GM23338 (cell line): ENCODE measurements around the gene BRI3BP. TPM values are rescaled to one million over a fixed set of nuclear protein-coding genes. Genes with fewer than 3 reads are reported as not detected.
A peak's percentile ranks its signal among the peaks of the same experiment; 100 is the strongest.

Experiments
- ATAC-seq: fragments of 200-7000 bp; cut with Tn5 transposase; 3 replicates; pipeline ENCODE4 v1.9.1; 2020
- DNase-seq: peaks from one replicate; pipeline ENCODE4 v3.0.0-alpha.2; 2015; ENCODE audit warnings: low spot score
- H2AFZ ChIP-seq: fragments of 200-600 bp; sonication (generic); 2 replicates; pipeline ENCODE4 v1.8.0; 2016; ENCODE audit warnings: antibody characterized with exemption, mild to moderate bottlenecking, moderate library complexity
- H3F3A ChIP-seq: fragments of 200-600 bp; sonication (generic); replicated peaks from 2 replicates; pipeline ENCODE4 v1.8.0; 2017; ENCODE audit warnings: antibody characterized with exemption, mixed run types, low read depth
- H3K27ac ChIP-seq: fragments of 200-600 bp; sonication (generic); 2 replicates; pipeline ENCODE4 v1.6.1; 2016; ENCODE audit warnings: low read depth
- H3K27me3 ChIP-seq: fragments of 200-600 bp; sonication (generic); 2 replicates; pipeline ENCODE4 v1.8.0; 2016; ENCODE audit warnings: mild to moderate bottlenecking, mixed run types, moderate library complexity; ENCODE audit not compliant: insufficient read depth
- H3K36me3 ChIP-seq: fragments of 200-600 bp; sonication (generic); 2 replicates; pipeline ENCODE4 v1.8.0; 2016; ENCODE audit warnings: mild to moderate bottlenecking; ENCODE audit not compliant: insufficient read depth
- H3K4me1 ChIP-seq: fragments of 200-600 bp; sonication (generic); 2 replicates; pipeline ENCODE4 v1.8.0; 2016; ENCODE audit warnings: mild to moderate bottlenecking, moderate library complexity; ENCODE audit not compliant: insufficient read depth
- H3K4me2 ChIP-seq: fragments of 200-600 bp; sonication (generic); 2 replicates; pipeline ENCODE4 v1.7.1; 2017; ENCODE audit warnings: mixed run types
- H3K4me3 ChIP-seq: fragments of 200-600 bp; sonication (generic); 2 replicates; pipeline ENCODE4 v1.6.1; 2016; ENCODE audit warnings: mixed run types
- H3K79me2 ChIP-seq: fragments of 200-600 bp; sonication (generic); replicated peaks from 2 replicates; pipeline ENCODE4 v1.8.0; 2017; ENCODE audit warnings: mild to moderate bottlenecking; ENCODE audit not compliant: insufficient read depth
- H3K9me2 ChIP-seq: fragments of 200-600 bp; sonication (generic); 2 replicates; pipeline ENCODE4 v1.8.0; 2017; ENCODE audit not compliant: insufficient read depth
- H4K20me1 ChIP-seq: fragments of 200-600 bp; sonication (generic); replicated peaks from 2 replicates; pipeline ENCODE4 v1.8.0; 2017; ENCODE audit warnings: mild to moderate bottlenecking; ENCODE audit not compliant: insufficient read depth
- H3K27ac Mint-ChIP-seq: 2 replicates; pipeline ENCODE4 v1.8.0; 2020; ENCODE audit warnings: inconsistent platforms, mild to moderate bottlenecking, moderate library complexity, mixed read lengths
- H3K27me3 Mint-ChIP-seq: 3 replicates; pipeline ENCODE4 v1.8.0; 2022; ENCODE audit warnings: low read depth, mild to moderate bottlenecking, moderate library complexity, mixed read lengths, inconsistent platforms; ENCODE audit not compliant: insufficient read depth, poor library complexity
- H3K36me3 Mint-ChIP-seq: 3 replicates; pipeline ENCODE4 v1.8.0; 2021; ENCODE audit warnings: low read depth, mild to moderate bottlenecking, inconsistent platforms, moderate library complexity, mixed read lengths
- H3K4me1 Mint-ChIP-seq: 3 replicates; pipeline ENCODE4 v1.8.0; 2020; ENCODE audit warnings: mild to moderate bottlenecking, inconsistent platforms, mixed read lengths
- H3K4me3 Mint-ChIP-seq: 3 replicates; pipeline ENCODE4 v1.8.0; 2021; ENCODE audit warnings: moderate library complexity, mild to moderate bottlenecking, inconsistent platforms, mixed read lengths
- H3K9me3 Mint-ChIP-seq: 3 replicates; pipeline ENCODE4 v1.8.0; 2020; ENCODE audit warnings: moderate library complexity, mild to moderate bottlenecking, inconsistent platforms, mixed read lengths
- CREB1 ChIP-seq: fragments of 250-450 bp; sonication (Bioruptor Pico); IDR thresholded peaks from 2 replicates; pipeline ENCODE4 v1.5.0; 2020; ENCODE audit warnings: low read depth, mild to moderate bottlenecking, moderate library complexity
- EZH2 ChIP-seq: fragments of 200-600 bp; sonication (generic); IDR thresholded peaks from one replicate; pipeline ENCODE4 v1.8.0; 2017; ENCODE audit warnings: antibody characterized with exemption, mild to moderate bottlenecking, low read depth; ENCODE audit not compliant: unreplicated experiment
- EZH2phosphoT487 ChIP-seq: fragments of 200-600 bp; sonication (generic); IDR thresholded peaks from one replicate; pipeline ENCODE4 v1.8.1; 2018; ENCODE audit warnings: antibody characterized with exemption; ENCODE audit not compliant: unreplicated experiment
- JUNB ChIP-seq: IDR thresholded peaks from one replicate; pipeline ENCODE4 v1.6.1; 2016; ENCODE audit warnings: antibody characterized with exemption; ENCODE audit not compliant: unreplicated experiment
- NANOG ChIP-seq: IDR thresholded peaks from 2 replicates; pipeline ENCODE4 v1.6.1; 2016; ENCODE audit warnings: antibody characterized with exemption, borderline replicate concordance
- POLR2AphosphoS5 ChIP-seq: IDR thresholded peaks from 2 replicates; pipeline ENCODE4 v1.6.1; 2016; ENCODE audit warnings: antibody characterized with exemption, low read depth
- REST ChIP-seq: IDR thresholded peaks from one replicate; pipeline ENCODE4 v1.6.1; 2018; ENCODE audit warnings: antibody characterized with exemption; ENCODE audit not compliant: unreplicated experiment
- STAT1 ChIP-seq: IDR thresholded peaks from one replicate; pipeline ENCODE4 v1.6.1; 2016; ENCODE audit warnings: antibody characterized with exemption; ENCODE audit not compliant: unreplicated experiment
- ZNF331 ChIP-seq: fragments of 250-450 bp; sonication (Bioruptor Pico); IDR thresholded peaks from 2 replicates; pipeline ENCODE4 v1.5.0; 2020; ENCODE audit warnings: low read depth, mild to moderate bottlenecking, moderate library complexity
- ZNF462 ChIP-seq: fragments of 250-450 bp; sonication (Bioruptor Pico); IDR thresholded peaks from 2 replicates; pipeline ENCODE4 v1.5.0; 2020; ENCODE audit warnings: mild to moderate bottlenecking, moderate library complexity
- polyA plus RNA-seq: library from polyadenylated mRNA; unstranded; fragments of >200 nt; fragmentation: Nextera tagmentation; extraction: Ambion mirVana; gene quantifications from 2 replicates; pipeline ENCODE4 v1.2.1, GENCODE V29; 2016
- total RNA-seq: library from RNA; depleted of rRNA; stranded (reverse); fragments of >200 nt; shearing (Covaris generic); gene quantifications from 2 replicates; pipeline ENCODE4 v1.2.3, GENCODE V29; 2014

Gene BRI3BP
- total and polyA plus RNA-seq, 2 experiments from 2014 or later = 5.8 to 10.7 TPM

DNA sequence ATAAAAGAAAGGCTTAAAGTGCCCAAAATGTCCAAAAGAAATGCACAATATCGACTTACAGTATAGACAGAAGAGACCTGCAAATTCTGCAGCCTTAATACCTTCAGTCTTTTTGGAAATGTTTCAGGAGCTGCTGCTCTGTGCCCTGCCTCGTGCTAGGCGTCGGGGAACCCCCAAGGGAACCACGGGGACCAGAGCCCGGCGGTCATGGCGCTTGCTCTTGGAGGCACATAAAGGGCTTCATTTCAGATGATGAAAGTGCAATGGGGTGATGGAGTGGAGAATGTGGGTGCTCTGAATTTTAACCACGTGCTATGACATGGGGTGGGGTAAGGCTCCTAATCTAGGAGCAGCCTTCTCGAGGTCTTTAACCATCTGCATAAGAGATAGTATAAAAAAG, 57.0 kb downstream of the BRI3BP start:
- no peak for DNase-seq
- H3K4me3 ChIP-seq = no peak overlapping the region
- no peaks in the 10 kb centered on the region for H3K9me2 ChIP-seq
- Mint-ChIP-seq H3K27ac (no peak overlapping the region), H3K9me3 (peaks cover 10% of the 10 kb centered on the region), H3K27me3 (peaks cover 4% of the 10 kb centered on the region), H3K4me1 (no peaks in the 10 kb centered on the region), H3K36me3 (0 out of 3 replicates have a peak, but pooled peaks cover 6% of the 10 kb centered on the region), H3K4me3 (no peak overlapping the region)
- ATAC-seq = no peak
- H3K4me1 ChIP-seq = peaks cover 11% of the 10 kb centered on the region; the same call in 1 of the 2 replicates
- 0 out of 2 replicates have a peak overlapping the region, but pooled peaks have one; percentile 20 for H2AFZ ChIP-seq
- TF ChIP-seq NANOG = no peak
- TF ChIP-seq CREB1 (CRISPR knock-in tag) = no peak
- no peak for TF ChIP-seq REST
- no peak for TF ChIP-seq STAT1
- TF ChIP-seq ZNF331 (CRISPR knock-in tag) = no peak
- no peak for TF ChIP-seq EZH2phosphoT487
- TF ChIP-seq POLR2AphosphoS5 = no peak
- no peak for TF ChIP-seq EZH2
- TF ChIP-seq ZNF462 (CRISPR knock-in tag) = no peak
- TF ChIP-seq JUNB = no peak
- no peaks in the 10 kb centered on the region for H4K20me1 ChIP-seq
- no peaks in the 10 kb centered on the region for H3K27me3 ChIP-seq
- H3F3A ChIP-seq = 0 out of 2 replicates have a peak, but pooled peaks cover 8% of the 10 kb centered on the region
- no peak overlapping the region; the same call in 1 of the 2 replicates for H3K27ac ChIP-seq
- no peaks in the 10 kb centered on the region for H3K36me3 ChIP-seq
- no peaks in the 10 kb centered on the region for H3K79me2 ChIP-seq
- no peak overlapping the region for H3K4me2 ChIP-seq
